GM18502 (cell line): ENCODE measurements around the gene RAB22A.

Experiments
- ATAC-seq: cut with Tn5 transposase; IDR thresholded peaks from one replicate; pipeline ENCODE4 v1.9.1; 2021; ENCODE audit warnings: mild to moderate bottlenecking; ENCODE audit not compliant: unreplicated experiment, poor library complexity

Gene RAB22A

GRCh38 chr20:58309591-58310290, at the start of gene RAB22A:
Gene RAB22A (plus strand): TSS chr20:58309715. CDS start chr20:58309977, 262 bp downstream.
- peak; percentile 82 for ATAC-seq

GRCh38 chr20:58260006-58260405, 49.5 kb upstream of the RAB22A start:
- no peak for ATAC-seq

GRCh38 chr20:58261660-58262059, 47.9 kb upstream of the RAB22A start:
- ATAC-seq, result no peak

GRCh38 chr20:58264271-58264670, 45.2 kb upstream of the RAB22A start:
- no peak for ATAC-seq

- ATAC-seq, result no peak
Observed at GRCh38 chr20:58267389-58268215, 41.9 kb upstream of the RAB22A start.

- no peak for ATAC-seq
Observed at GRCh38 chr20:58268421-58268821, 41.1 kb upstream of the RAB22A start.

GRCh38 chr20:58268936-58269619, 40.4 kb upstream of the RAB22A start:
- no peak for ATAC-seq

- ATAC-seq, result no peak
Observed at GRCh38 chr20:58271606-58272351, 37.7 kb upstream of the RAB22A start.

GRCh38 chr20:58274384-58274783, 35.1 kb upstream of the RAB22A start:
- ATAC-seq, result no peak

- no peak for ATAC-seq
Observed at GRCh38 chr20:58277107-58277506, 32.4 kb upstream of the RAB22A start.

- no peak for ATAC-seq
Observed at GRCh38 chr20:58277578-58278472, 31.7 kb upstream of the RAB22A start.

- ATAC-seq, result peak; percentile 48
Observed at GRCh38 chr20:58286729-58287128, 22.8 kb upstream of the RAB22A start.

GRCh38 chr20:58287638-58288037, 21.9 kb upstream of the RAB22A start:
- ATAC-seq, result no peak

- ATAC-seq, result no peak
Observed at GRCh38 chr20:58289143-58289542, 20.4 kb upstream of the RAB22A start.

- ATAC-seq, result no peak
Observed at GRCh38 chr20:58293453-58293852, 16.1 kb upstream of the RAB22A start.

- ATAC-seq, result no peak
Observed at GRCh38 chr20:58294497-58295455, 14.7 kb upstream of the RAB22A start.

- no peak for ATAC-seq
Observed at GRCh38 chr20:58296051-58296837, 13.3 kb upstream of the RAB22A start.

- ATAC-seq, result no peak
Observed at GRCh38 chr20:58297394-58297793, 12.1 kb upstream of the RAB22A start.
